Left ventricle myocardium inferior (tissue), 1 donor: ENCODE measurements around the gene OR10H3. TPM values are rescaled to one million over a fixed set of nuclear protein-coding genes. Genes with fewer than 3 reads are reported as not detected.

Experiments
- DNase-seq: peaks from one replicate; pipeline ENCODE4 v3.0.0-alpha.2; 2020
- H3K27ac ChIP-seq: fragments of 200-600 bp; replicated peaks from 2 replicates; pipeline ENCODE4 v1.8.0; 2021
- H3K27me3 ChIP-seq: fragments of 200-600 bp; 2 replicates; pipeline ENCODE4 v1.8.0; 2021; ENCODE audit warnings: low read depth
- H3K36me3 ChIP-seq: fragments of 200-600 bp; 2 replicates; pipeline ENCODE4 v1.8.0; 2021
- H3K4me1 ChIP-seq: fragments of 200-600 bp; 2 replicates; pipeline ENCODE4 v1.8.0; 2021
- H3K4me3 ChIP-seq: fragments of 200-600 bp; 2 replicates; pipeline ENCODE4 v1.8.0; 2021; ENCODE audit warnings: mild to moderate bottlenecking, moderate library complexity
- H3K9me3 ChIP-seq: fragments of 200-600 bp; replicated peaks from 2 replicates; pipeline ENCODE4 v1.8.0; 2021
- intact Hi-C: fragments of 100-400 bp; cut with micrococcal nuclease; formaldehyde crosslinking; loops from one replicate; pipeline ENCODE4 v1.11.0; 2022
- total RNA-seq: library from RNA; stranded (reverse); fragmentation: NEBNext Ultra II Directional; extraction: Animal tissue kit (Norgen Biotek cat#: 25700); gene quantifications from one replicate; pipeline ENCODE4 v1.2.1, GENCODE V29; 2021
- TF ChIP-seq, protein P1 (sequence below): fragments of 200-600 bp; IDR thresholded peaks from 2 replicates; pipeline ENCODE4 v1.8.0; 2021; ENCODE audit warnings: antibody characterized with exemption, mild to moderate bottlenecking, borderline replicate concordance
- donor health status: DM: no; HTN: yes; CAD: no; lungs with severe emphysema.

The OR10H3 gene
- total RNA-seq, 1 donor from 2014 or later, result not detected

- TF ChIP-seq, protein P1, sequence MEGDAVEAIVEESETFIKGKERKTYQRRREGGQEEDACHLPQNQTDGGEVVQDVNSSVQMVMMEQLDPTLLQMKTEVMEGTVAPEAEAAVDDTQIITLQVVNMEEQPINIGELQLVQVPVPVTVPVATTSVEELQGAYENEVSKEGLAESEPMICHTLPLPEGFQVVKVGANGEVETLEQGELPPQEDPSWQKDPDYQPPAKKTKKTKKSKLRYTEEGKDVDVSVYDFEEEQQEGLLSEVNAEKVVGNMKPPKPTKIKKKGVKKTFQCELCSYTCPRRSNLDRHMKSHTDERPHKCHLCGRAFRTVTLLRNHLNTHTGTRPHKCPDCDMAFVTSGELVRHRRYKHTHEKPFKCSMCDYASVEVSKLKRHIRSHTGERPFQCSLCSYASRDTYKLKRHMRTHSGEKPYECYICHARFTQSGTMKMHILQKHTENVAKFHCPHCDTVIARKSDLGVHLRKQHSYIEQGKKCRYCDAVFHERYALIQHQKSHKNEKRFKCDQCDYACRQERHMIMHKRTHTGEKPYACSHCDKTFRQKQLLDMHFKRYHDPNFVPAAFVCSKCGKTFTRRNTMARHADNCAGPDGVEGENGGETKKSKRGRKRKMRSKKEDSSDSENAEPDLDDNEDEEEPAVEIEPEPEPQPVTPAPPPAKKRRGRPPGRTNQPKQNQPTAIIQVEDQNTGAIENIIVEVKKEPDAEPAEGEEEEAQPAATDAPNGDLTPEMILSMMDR, result no peak
- peaks cover 49% of the 10 kb centered on the region for H3K27me3 ChIP-seq
- no peak for DNase-seq
- H3K9me3 ChIP-seq, result no peaks in the 10 kb centered on the region
- H3K27ac ChIP-seq, result no peak within 1 kb of the TSS
- H3K36me3 ChIP-seq, result no peaks in the 10 kb centered on the region
- no peak within 1 kb of the TSS for H3K4me3 ChIP-seq
- intact Hi-C loops, result no loop called here
- no peaks in the 10 kb centered on the region for H3K4me1 ChIP-seq
These were observed 49.9 kb downstream of the OR10H3 start, which contains the start of gene OR10H5 for GRCh38 chr19:15787611-15788155. Gene OR10H5 (plus strand): TSS chr19:15787661. CDS start chr19:15794049, 6,388 bp downstream.

DNA sequence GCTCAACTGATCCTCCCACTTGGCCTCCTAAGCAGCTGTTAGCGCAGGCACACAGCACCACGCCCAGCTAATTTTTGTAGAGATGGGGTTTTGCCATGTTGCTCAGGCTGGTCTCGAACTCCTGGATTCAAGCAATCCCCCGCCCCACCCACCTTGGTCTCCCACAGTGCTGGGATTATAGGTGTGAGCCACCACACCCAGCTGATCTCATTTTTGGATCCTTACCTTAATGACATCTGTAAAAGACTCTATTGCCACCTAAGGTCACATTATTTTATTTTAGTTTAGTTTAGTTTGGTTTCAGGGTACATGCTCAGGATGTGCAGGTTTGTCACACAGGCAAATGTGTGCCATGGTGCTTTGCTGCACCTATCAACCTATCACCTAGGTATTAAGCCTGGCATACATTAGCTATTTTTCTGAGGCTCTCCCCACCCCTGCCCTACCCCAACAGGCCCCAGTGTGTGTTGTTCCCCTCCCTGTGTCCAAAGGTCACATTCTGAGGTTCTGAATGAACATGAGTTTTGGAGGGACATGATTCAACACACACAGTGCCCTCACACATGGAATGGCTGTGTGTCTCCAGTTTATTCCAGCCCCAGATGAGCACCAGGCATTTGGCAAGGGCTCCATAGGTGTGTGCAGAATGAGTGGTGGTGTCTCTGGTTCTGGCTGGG, 50.9 kb downstream of the OR10H3 start:
- Histone ChIP-seq H3K9me3 (no peaks in the 10 kb centered on the region), H3K27ac (no peak overlapping the region), H3K4me1 (no peaks in the 10 kb centered on the region), H3K27me3 (peaks cover 46% of the 10 kb centered on the region), H3K4me3 (no peak overlapping the region), H3K36me3 (no peaks in the 10 kb centered on the region)
- DNase-seq, result no peak
- TF ChIP-seq, protein P1, result no peak
- intact Hi-C loops, result no loop called here

DNA sequence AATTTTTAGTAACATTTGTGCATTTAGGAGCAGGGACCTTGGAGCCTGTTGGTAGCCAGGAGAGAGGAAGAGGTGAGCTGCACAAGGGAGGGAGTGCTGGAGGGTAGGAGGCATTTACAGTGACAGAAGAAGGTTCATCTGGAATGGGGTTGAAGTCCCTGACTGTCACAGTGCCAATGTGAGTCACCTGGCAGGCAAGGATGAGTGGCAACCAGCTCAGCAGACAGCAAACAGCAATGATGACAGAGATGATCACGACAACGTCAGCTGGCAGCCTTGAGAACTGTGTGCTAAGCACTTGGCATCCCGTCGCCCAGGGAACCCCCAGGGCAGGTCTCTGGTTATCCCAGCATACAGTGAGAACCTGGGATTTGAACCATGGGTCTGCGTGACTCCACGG, 52.3 kb downstream of the OR10H3 start:
- no peaks in the 10 kb centered on the region for H3K4me1 ChIP-seq
- H3K27ac ChIP-seq, result no peak overlapping the region
- H3K4me3 ChIP-seq, result no peak overlapping the region
- no peak for DNase-seq
- no peaks in the 10 kb centered on the region for H3K9me3 ChIP-seq
- intact Hi-C loops, result no loop called here
- H3K27me3 ChIP-seq, result peaks cover 39% of the 10 kb centered on the region
- no peaks in the 10 kb centered on the region for H3K36me3 ChIP-seq
- TF ChIP-seq, protein P1, result no peak

Other genes starting within 250 kb of the OR10H3 start
- gene CYP4F22, start 229.5 kb upstream of the OR10H3 start, total RNA-seq, result not detected
- not detected for gene CYP4F8, start 122.8 kb upstream of the OR10H3 start, total RNA-seq
- gene CYP4F3, start 97.1 kb upstream of the OR10H3 start, total RNA-seq, result not detected
- gene CYP4F12, start 64.9 kb upstream of the OR10H3 start, total RNA-seq, result 3.3 TPM
- not detected for gene OR10H2, start 10.0 kb upstream of the OR10H3 start, total RNA-seq
- gene OR10H5, start 49.7 kb downstream of the OR10H3 start, total RNA-seq, result not detected
- gene OR10H1, start 77.7 kb downstream of the OR10H3 start, total RNA-seq, result not detected
- not detected for gene CYP4F2, start 160.1 kb downstream of the OR10H3 start, total RNA-seq
- gene CYP4F11, start 196.5 kb downstream of the OR10H3 start, total RNA-seq, result 0.82 TPM
- not detected for gene OR10H4, start 211.0 kb downstream of the OR10H3 start, total RNA-seq